Ascending aorta (tissue), 2 donors: ENCODE results near the gene LHPP. TPM values are rescaled to one million over a fixed set of nuclear protein-coding genes. Genes with fewer than 3 reads are reported as not detected.

ENCODE experiments used
- DNase-seq, 2 donors: peaks; one replicate each; pipeline ENCODE4 v3.0.0-alpha.2; 2019; ENCODE audit warnings: low spot score in 2 of 2
- H3K27ac ChIP-seq, 2 donors: fragments of 200-600 bp; sonication (generic); one replicate each; pipeline ENCODE4 v1.5.1; 2016 to 2017; ENCODE audit warnings: mild to moderate bottlenecking in 1 of 2
- H3K27me3 ChIP-seq: fragments of 200-600 bp; sonication (generic); one replicate; pipeline ENCODE4 v1.5.1; 2017
- H3K36me3 ChIP-seq, 2 donors: fragments of 200-600 bp; sonication (generic); one replicate each; pipeline ENCODE4 v1.5.1; 2016
- H3K4me1 ChIP-seq, 2 donors: fragments of 200-600 bp; sonication (generic); one replicate each; pipeline ENCODE4 v1.5.1; 2016 to 2017; ENCODE audit warnings: mild to moderate bottlenecking in 1 of 2
- H3K4me3 ChIP-seq, 2 donors: fragments of 200-600 bp; sonication (generic); one replicate each; pipeline ENCODE4 v1.5.1; 2016 to 2017; ENCODE audit warnings: mild to moderate bottlenecking in 1 of 2
- H3K9me3 ChIP-seq, 2 donors: fragments of 200-600 bp; sonication (generic); one replicate each; pipeline ENCODE4 v1.5.1; 2016
- intact Hi-C: fragments of 100-400 bp; cut with DNase I; formaldehyde crosslinking; loops from one replicate; pipeline ENCODE4 v1.15.1; 2023
- total RNA-seq: library from RNA; depleted of rRNA; stranded (reverse); fragments of >200 nt; gene quantifications from one replicate; pipeline ENCODE4 v1.1.0, GENCODE V29; 2016
- TF ChIP-seq, protein P1 (sequence below), 3 experiments: fragments of 200-600 bp in 2 of 3; fragments of 450-650 bp in 1 of 3; sonication (generic) in 2 of 3; IDR thresholded peaks; one replicate each; pipeline ENCODE4 v1.5.1; 2016 to 2019; ENCODE audit warnings: antibody characterized with exemption in 3 of 3, mild to moderate bottlenecking in 1 of 3, moderate library complexity in 1 of 3

Gene LHPP
- total RNA-seq, 1 donor from 2014 or later: 5.1 TPM

DNA sequence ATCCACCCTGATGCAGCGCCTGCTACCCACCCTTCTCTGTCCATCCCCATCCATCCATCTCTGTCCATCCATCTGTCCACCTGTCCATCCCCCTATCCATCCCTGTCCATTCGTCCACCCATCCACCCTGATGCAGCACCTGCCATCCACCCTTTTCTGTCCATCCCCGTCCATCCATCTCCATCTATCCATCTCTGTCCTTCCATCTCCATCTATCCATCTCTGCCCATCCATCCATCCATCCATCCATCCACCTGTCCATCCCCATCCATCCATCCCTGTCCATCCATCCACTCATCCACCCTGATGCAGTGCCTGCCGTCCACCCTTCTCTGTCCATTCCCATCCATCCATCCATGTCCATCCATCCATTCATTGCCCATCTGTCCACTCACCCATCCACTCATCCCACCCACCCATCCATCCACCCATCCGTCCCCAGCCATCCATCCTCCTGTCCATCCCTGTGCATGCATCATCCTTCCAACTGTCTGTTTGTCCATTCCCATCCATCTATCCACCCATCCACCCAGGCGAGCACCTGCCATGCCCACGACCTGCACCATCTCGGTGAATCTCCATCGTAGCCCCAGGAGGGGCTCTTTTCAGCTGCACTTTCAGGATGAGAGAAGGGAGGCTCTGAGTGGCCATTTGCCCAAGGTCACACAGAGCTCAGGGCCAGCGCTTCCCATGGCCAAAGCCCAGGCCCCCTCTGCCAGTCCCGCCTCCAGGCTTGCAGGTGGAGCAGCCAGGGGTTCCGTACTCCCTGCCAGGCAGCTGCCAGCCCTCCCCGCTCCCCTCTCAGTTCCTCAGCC is 137.4 kb downstream of the LHPP start:
- H3K36me3 ChIP-seq: no peaks in the 10 kb centered on the region
- TF ChIP-seq, protein P1, sequence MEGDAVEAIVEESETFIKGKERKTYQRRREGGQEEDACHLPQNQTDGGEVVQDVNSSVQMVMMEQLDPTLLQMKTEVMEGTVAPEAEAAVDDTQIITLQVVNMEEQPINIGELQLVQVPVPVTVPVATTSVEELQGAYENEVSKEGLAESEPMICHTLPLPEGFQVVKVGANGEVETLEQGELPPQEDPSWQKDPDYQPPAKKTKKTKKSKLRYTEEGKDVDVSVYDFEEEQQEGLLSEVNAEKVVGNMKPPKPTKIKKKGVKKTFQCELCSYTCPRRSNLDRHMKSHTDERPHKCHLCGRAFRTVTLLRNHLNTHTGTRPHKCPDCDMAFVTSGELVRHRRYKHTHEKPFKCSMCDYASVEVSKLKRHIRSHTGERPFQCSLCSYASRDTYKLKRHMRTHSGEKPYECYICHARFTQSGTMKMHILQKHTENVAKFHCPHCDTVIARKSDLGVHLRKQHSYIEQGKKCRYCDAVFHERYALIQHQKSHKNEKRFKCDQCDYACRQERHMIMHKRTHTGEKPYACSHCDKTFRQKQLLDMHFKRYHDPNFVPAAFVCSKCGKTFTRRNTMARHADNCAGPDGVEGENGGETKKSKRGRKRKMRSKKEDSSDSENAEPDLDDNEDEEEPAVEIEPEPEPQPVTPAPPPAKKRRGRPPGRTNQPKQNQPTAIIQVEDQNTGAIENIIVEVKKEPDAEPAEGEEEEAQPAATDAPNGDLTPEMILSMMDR (IDR thresholded peaks at IDR 0.05): no peak
- intact Hi-C loops: no loop called here
- no peak for DNase-seq
- H3K27ac ChIP-seq: no peak overlapping the region
- no peaks in the 10 kb centered on the region for H3K27me3 ChIP-seq
- H3K9me3 ChIP-seq: no peaks in the 10 kb centered on the region
- no peak overlapping the region for H3K4me3 ChIP-seq
- H3K4me1 ChIP-seq: no peaks in the 10 kb centered on the region

DNA sequence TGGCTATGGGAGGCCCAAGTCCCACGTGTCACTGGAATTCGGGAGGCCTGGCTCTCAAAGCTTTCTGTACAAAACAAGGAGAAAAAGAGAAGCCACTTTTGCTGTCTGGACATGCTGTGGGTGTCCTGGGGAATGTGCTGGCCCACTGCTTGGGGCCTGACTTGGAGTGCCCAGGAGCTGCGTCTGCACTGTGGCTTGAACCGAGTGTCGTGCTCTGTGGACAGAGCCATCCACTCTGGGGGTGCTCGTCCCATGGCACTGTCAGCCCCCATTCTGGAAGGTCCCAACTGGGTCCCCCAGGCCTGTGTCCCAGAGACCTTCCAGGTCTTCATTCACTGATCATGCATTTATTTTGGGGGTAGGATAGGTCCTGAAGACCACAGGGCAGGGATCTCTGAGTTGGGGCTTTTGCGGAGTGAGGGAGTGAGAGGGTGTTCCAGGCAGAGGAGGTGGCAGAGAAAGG is 138.0 kb downstream of the LHPP start:
- Histone ChIP-seq H3K9me3 (no peaks in the 10 kb centered on the region), H3K27me3 (no peaks in the 10 kb centered on the region), H3K27ac (no peak overlapping the region), H3K36me3 (no peaks in the 10 kb centered on the region), H3K4me1 (no peaks in the 10 kb centered on the region), H3K4me3 (no peak overlapping the region)
- DNase-seq: no peak
- TF ChIP-seq, protein P1 (IDR thresholded peaks at IDR 0.05): no peak
- intact Hi-C loops: no loop called here

DNA sequence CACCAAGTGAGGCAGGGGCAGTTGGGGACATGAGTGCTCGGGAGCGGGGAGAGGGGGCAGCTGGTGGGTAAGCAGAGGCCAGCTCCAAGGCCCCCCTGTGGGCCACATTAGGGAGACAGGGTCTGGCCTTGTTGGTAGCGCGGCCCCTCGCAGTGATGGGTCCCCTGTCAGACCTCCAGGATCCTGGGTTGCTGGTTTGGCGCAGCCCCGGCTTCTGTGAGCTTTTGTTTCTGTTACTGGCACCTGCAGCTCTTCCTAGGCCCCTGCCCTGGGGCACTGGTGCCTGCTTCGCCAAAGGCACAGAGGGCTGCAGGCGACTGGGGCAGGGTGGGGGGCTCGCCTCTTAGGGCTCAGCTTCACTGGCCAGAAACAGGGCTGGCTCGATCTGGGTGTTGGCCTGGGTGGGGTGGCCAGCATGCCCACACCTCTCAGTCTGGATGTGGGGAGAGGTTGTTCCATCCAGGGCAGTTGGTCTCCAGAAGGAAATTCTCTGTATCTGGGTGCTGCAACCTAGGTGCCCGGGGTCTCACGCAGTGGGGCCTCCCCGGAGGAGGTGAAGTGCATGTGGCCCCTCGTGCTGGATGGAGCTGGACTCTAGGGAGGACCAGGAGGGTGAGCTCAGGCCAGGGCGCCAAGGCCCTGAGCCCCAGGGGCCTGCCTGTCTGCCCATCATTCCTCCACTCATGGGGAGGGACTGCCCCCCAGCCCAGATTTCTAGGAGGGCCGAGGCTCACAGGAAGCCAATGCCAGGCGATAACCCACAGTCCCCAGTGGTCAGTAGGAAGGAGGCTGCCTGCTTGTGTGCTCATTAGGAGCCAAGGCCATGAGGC is 138.6 kb downstream of the LHPP start:
- H3K4me1 ChIP-seq: no peaks in the 10 kb centered on the region
- no peak overlapping the region for H3K4me3 ChIP-seq
- H3K27ac ChIP-seq: no peak overlapping the region
- H3K36me3 ChIP-seq: no peaks in the 10 kb centered on the region
- DNase-seq: no peak
- intact Hi-C loops: no loop called here
- no peaks in the 10 kb centered on the region for H3K9me3 ChIP-seq
- TF ChIP-seq, protein P1 (IDR thresholded peaks at IDR 0.05): no peak
- no peaks in the 10 kb centered on the region for H3K27me3 ChIP-seq

DNA sequence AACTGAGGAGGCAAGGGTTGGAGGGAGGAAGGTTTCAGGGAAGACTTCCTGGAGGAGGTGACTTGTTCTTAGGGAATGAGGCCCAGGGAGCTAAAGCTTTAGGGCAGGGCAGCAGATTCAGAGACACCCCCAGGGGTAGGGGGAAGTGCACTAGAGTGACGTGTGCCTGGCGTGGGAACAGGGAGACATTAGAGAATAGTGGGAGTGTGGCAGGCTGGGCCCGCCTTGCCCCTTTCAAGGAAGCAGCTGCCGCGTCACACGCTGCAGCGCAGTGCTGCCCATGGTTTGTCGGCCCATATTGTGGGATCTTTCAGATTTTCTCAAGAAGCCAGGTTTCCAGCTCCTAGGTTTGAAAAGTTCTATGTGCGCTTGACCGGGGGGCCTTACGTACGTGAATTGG is 139.4 kb downstream of the LHPP start:
- Histone ChIP-seq H3K4me1 (no peaks in the 10 kb centered on the region), H3K27me3 (no peaks in the 10 kb centered on the region), H3K27ac (no peak overlapping the region), H3K4me3 (no peak overlapping the region), H3K9me3 (no peaks in the 10 kb centered on the region), H3K36me3 (no peaks in the 10 kb centered on the region)
- intact Hi-C loops: no loop called here
- TF ChIP-seq, protein P1 (IDR thresholded peaks at IDR 0.05): no peak
- DNase-seq: no peak

DNA sequence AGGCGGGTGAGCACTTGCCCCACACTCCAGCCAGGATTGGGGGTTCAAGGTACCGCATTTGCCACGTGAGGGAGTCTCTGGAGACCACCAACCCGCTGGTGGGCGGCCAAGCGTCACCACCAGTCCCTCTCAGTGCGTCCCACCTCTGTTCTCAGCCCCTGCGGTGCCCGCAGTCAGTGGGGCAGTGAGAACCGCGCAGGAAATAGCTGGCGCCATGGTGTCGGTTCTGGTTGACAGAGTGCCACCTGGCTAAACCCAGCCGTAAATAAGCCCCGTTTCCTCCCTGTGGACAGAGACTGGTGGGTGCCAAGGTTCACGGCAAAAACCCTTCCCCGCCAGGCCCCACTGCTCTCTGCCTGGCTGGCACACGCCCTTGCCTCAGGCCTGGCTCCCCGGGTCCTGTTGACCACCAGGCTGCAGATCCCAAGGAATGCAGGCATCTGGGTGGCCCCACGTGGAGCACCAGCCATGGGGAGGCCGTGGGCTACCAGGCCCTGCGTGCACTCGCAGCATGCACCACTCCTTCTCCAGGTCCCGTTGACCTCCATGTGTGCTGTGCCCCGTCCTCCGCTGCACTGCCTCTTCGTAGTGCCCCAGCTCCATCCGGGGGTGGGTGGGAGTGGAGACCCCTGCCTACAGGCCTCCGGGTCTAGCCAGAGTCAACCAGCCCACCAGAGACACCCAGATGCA is 140.0 kb downstream of the LHPP start:
- Histone ChIP-seq H3K36me3 (no peaks in the 10 kb centered on the region), H3K27me3 (no peaks in the 10 kb centered on the region), H3K27ac (no peak overlapping the region), H3K4me3 (no peak overlapping the region), H3K9me3 (no peaks in the 10 kb centered on the region), H3K4me1 (no peaks in the 10 kb centered on the region)
- intact Hi-C loops: no loop called here
- TF ChIP-seq, protein P1 (IDR thresholded peaks at IDR 0.05): no peak
- no peak for DNase-seq
